Spleen (tissue), 11 donors: Measurements from ENCODE around the gene CYS1. TPM values are rescaled to one million over a fixed set of nuclear protein-coding genes. Genes with fewer than 3 reads are reported as not detected.
"Not testable (repeated sequence)": the region's sequence is repeated elsewhere in the genome, so short reads cannot be mapped to it uniquely, and the experiment has no call there.

Experiments
- DNase-seq: peaks from one replicate; pipeline ENCODE4 v3.0.0-alpha.2; 2020
- H3K27ac ChIP-seq, 8 donors: fragments of 200-600 bp; sonication (generic) in 7 of 8; 1 replicate in 4 of 8; 2 replicates in 4 of 8; pipeline versions ENCODE4 v1.5.0 to v1.8.0; 2016 to 2021; ENCODE audit warnings: inconsistent platforms in 4 of 8, mild to moderate bottlenecking in 4 of 8, moderate library complexity in 1 of 8
- H3K27me3 ChIP-seq, 7 donors: fragments of 200-600 bp; sonication (generic) in 6 of 7; replicated peaks in 1 of 7; 1 replicate in 4 of 7; 2 replicates in 3 of 7; pipeline versions ENCODE4 v1.5.0 to v1.8.0; 2016 to 2021; ENCODE audit warnings: inconsistent platforms in 3 of 7, mild to moderate bottlenecking in 1 of 7
- H3K36me3 ChIP-seq, 6 donors: fragments of 200-600 bp; sonication (generic) in 5 of 6; 1 replicate in 4 of 6; 2 replicates in 2 of 6; pipeline versions ENCODE4 v1.5.0 to v1.8.0; 2016 to 2021; ENCODE audit warnings: inconsistent platforms in 2 of 6
- H3K4me1 ChIP-seq, 6 donors: fragments of 200-600 bp; sonication (generic) in 5 of 6; 1 replicate in 3 of 6; 2 replicates in 3 of 6; pipeline versions ENCODE4 v1.5.0 to v1.8.0; 2016 to 2021; ENCODE audit warnings: inconsistent platforms in 3 of 6
- H3K4me3 ChIP-seq, 8 donors: fragments of 200-600 bp; sonication (generic) in 7 of 8; 1 replicate in 4 of 8; 2 replicates in 4 of 8; pipeline versions ENCODE4 v1.5.0 to v1.8.0; 2016 to 2021; ENCODE audit warnings: inconsistent platforms in 4 of 8, mild to moderate bottlenecking in 4 of 8, moderate library complexity in 2 of 8
- H3K9me3 ChIP-seq, 8 donors: fragments of 200-600 bp; sonication (generic) in 7 of 8; 1 replicate in 4 of 8; 2 replicates in 4 of 8; pipeline versions ENCODE4 v1.5.0 to v1.8.0; 2016 to 2021; ENCODE audit warnings: inconsistent platforms in 4 of 8
- POLR2A ChIP-seq, 3 donors: fragments of 450-650 bp; IDR thresholded peaks; one replicate each; pipeline ENCODE4 v1.5.1; 2017; ENCODE audit warnings: antibody characterized with exemption in 3 of 3, mild to moderate bottlenecking in 1 of 3
- POLR2AphosphoS5 ChIP-seq, 3 donors: sonication (generic); formaldehyde crosslinking; IDR thresholded peaks; one replicate each; pipeline ENCODE4 v1.5.1; 2017; ENCODE audit warnings: antibody characterized with exemption in 3 of 3
- WGBS, 5 donors: extraction: QIAGEN DNeasy Blood & Tissue Kit in 3 of 5; methylation state at CpG; one replicate each; pipeline versions ENCODE4 v1.1.5 to v1.1.7; 2013 to 2018; 5-methylcytosine and 5-hydroxymethylcytosine counted together
- intact Hi-C: fragments of 100-400 bp; cut with DNase I; formaldehyde crosslinking; loops from one replicate; pipeline ENCODE4 v1.15.0; 2023; ENCODE audit warnings: low total_unique reads
- polyA plus RNA-seq, 3 donors: library from polyadenylated mRNA; stranded (reverse); fragments of 200-250 nt; gene quantifications; one replicate each; pipeline ENCODE4 v1.2.1, GENCODE V29; 2013
- total RNA-seq, 7 donors: library from RNA; depleted of rRNA in 3 of 7; stranded (reverse); fragments of >200 nt in 3 of 7; fragmentation: NEBNext Ultra II Directional in 4 of 7; extraction: Animal tissue kit (Norgen Biotek cat#: 25700) in 4 of 7; gene quantifications; one replicate each; pipeline versions ENCODE4 v1.1.0 to v1.2.1, GENCODE V29; 2016 to 2021
- TF ChIP-seq, protein P1 (sequence below), 11 experiments: fragments of 200-600 bp in 7 of 11; fragments of 450-650 bp in 4 of 11; sonication (generic) in 4 of 11; IDR thresholded peaks in 8 of 11; conservative IDR thresholded peaks in 3 of 11; 1 replicate in 7 of 11; 2 replicates in 4 of 11; pipeline versions ENCODE4 v1.4.0 to v1.8.0; 2016 to 2021; ENCODE audit warnings: antibody characterized with exemption in 11 of 11, inconsistent platforms in 4 of 11, mild to moderate bottlenecking in 1 of 11
- donor health status: healthy with polysubstance abuse.
- donor health status: DM: no; HTN: no; CAD: no; lungs with moderate emphysema.
- donor health status: DM: no; HTN: no; CAD: no.
- donor health status: Bipolar disorder and iron deficiency.
- donor health status: healthy.
- donor health status: DM: no; HTN: no; CAD: no.
- donor health status: DM: yes; HTN: yes; CAD: no.

Gene CYS1
- total and polyA plus RNA-seq, 10 donors: 0.38 to 2.9 (median 1.3) TPM

GRCh38 chr2:10014418-10015190 lies 65.6 kb downstream of the CYS1 start:
- H3K9me3 ChIP-seq: peaks cover 0 to 14% (median 5%) of the 10 kb centered on the region in 8 donors
- no peaks in the 10 kb centered on the region for H3K36me3 ChIP-seq
- H3K4me3 ChIP-seq: no peak overlapping the region
- intact Hi-C loops: no loop called here
- WGBS, 5 donors: 94 to 97% (median 95%) methylated on average over 42 of the region's 42 CpGs
- H3K27ac ChIP-seq: no peak overlapping the region
- peaks cover 0 to 3% (median 0%) of the 10 kb centered on the region in 7 donors for H3K27me3 ChIP-seq
- TF ChIP-seq POLR2A (IDR thresholded peaks at IDR 0.05): no peak
- TF ChIP-seq, protein P1, sequence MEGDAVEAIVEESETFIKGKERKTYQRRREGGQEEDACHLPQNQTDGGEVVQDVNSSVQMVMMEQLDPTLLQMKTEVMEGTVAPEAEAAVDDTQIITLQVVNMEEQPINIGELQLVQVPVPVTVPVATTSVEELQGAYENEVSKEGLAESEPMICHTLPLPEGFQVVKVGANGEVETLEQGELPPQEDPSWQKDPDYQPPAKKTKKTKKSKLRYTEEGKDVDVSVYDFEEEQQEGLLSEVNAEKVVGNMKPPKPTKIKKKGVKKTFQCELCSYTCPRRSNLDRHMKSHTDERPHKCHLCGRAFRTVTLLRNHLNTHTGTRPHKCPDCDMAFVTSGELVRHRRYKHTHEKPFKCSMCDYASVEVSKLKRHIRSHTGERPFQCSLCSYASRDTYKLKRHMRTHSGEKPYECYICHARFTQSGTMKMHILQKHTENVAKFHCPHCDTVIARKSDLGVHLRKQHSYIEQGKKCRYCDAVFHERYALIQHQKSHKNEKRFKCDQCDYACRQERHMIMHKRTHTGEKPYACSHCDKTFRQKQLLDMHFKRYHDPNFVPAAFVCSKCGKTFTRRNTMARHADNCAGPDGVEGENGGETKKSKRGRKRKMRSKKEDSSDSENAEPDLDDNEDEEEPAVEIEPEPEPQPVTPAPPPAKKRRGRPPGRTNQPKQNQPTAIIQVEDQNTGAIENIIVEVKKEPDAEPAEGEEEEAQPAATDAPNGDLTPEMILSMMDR (IDR thresholded peaks at IDR 0.05 in 8 of 11, conservative IDR thresholded peaks at IDR 0.05 in 3 of 11): no peak
- no peak for TF ChIP-seq POLR2AphosphoS5 (IDR thresholded peaks at IDR 0.05)
- peaks cover 0 to 22% (median 11%) of the 10 kb centered on the region in 6 donors for H3K4me1 ChIP-seq
- peak; percentile 35 for DNase-seq

DNA sequence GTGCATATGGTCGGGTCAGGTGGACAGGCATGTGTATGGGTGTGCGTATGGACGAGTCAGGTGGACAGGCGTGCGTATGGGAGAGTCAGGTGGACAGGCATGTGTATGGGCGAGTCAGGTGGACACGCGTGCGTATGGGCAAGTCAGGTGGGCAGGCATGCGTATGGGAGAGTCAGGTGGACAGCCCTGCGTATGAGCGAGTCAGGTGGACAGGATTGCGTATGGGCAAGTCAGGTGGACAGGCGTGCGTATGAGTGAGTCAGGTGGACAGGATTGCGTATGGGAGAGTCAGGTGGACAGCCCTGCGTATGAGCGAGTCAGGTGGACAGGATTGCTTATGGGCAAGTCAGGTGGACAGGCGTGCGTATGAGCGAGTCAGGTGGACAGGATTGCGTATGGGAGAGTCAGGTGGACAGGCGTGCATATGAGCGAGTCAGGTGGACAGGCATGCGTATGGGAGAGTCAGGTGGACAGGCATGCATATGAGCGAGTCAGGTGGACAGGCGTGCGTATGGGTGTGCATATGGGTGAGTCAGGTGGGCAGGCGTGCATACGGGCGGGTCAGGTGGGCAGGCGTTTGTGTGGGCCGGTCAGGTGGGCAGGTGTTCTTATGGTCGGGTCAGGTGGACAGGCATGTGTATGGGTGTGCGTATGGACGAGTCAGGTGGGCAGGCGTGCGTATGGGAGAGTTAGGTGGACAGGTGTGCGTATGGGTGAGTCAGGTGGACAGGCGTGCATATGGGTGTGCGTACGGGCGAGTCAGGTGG lies 66.4 kb downstream of the CYS1 start:
- H3K36me3 ChIP-seq, H3K4me3 ChIP-seq, H3K27me3 ChIP-seq, H3K27ac ChIP-seq, intact Hi-C loops: not testable (repeated sequence)
- peaks cover 0 to 19% (median 11%) of the 10 kb centered on the region in 6 donors for H3K4me1 ChIP-seq
- peak; percentile 48 for DNase-seq
- 93 to 98% (median 94%) methylated on average over 43 of the region's 43 CpGs for WGBS, 5 donors
- H3K9me3 ChIP-seq: peaks cover 0 to 14% (median 5%) of the 10 kb centered on the region in 8 donors

GRCh38 chr2:10012963-10013461 lies 67.2 kb downstream of the CYS1 start:
- H3K4me1 ChIP-seq: peaks cover 0 to 15% (median 11%) of the 10 kb centered on the region in 6 donors
- intact Hi-C loops: no loop called here
- peaks cover 0 to 6% (median 0%) of the 10 kb centered on the region in 7 donors for H3K27me3 ChIP-seq
- peak; percentile 71 for DNase-seq
- H3K9me3 ChIP-seq: peaks cover 0 to 13% (median 5%) of the 10 kb centered on the region in 8 donors
- 91 to 94% (median 94%) methylated on average over 29 of the region's 29 CpGs for WGBS, 5 donors
- no peak overlapping the region for H3K27ac ChIP-seq
- no peak for TF ChIP-seq POLR2A (IDR thresholded peaks at IDR 0.05)
- TF ChIP-seq, protein P1 (IDR thresholded peaks at IDR 0.05 in 8 of 11, conservative IDR thresholded peaks at IDR 0.05 in 3 of 11): no peak
- no peak for TF ChIP-seq POLR2AphosphoS5 (IDR thresholded peaks at IDR 0.05)
- no peak overlapping the region for H3K4me3 ChIP-seq
- no peaks in the 10 kb centered on the region for H3K36me3 ChIP-seq

GRCh38 chr2:10012366-10012962 lies 67.7 kb downstream of the CYS1 start:
- H3K36me3 ChIP-seq, intact Hi-C loops, H3K9me3 ChIP-seq, H3K27ac ChIP-seq, H3K27me3 ChIP-seq, H3K4me3 ChIP-seq: not testable (repeated sequence)
- peaks cover 0 to 15% (median 11%) of the 10 kb centered on the region in 6 donors for H3K4me1 ChIP-seq
- peak; percentile 51 for DNase-seq
- 94 to 96% (median 95%) methylated on average over 37 of the region's 37 CpGs for WGBS, 5 donors

DNA sequence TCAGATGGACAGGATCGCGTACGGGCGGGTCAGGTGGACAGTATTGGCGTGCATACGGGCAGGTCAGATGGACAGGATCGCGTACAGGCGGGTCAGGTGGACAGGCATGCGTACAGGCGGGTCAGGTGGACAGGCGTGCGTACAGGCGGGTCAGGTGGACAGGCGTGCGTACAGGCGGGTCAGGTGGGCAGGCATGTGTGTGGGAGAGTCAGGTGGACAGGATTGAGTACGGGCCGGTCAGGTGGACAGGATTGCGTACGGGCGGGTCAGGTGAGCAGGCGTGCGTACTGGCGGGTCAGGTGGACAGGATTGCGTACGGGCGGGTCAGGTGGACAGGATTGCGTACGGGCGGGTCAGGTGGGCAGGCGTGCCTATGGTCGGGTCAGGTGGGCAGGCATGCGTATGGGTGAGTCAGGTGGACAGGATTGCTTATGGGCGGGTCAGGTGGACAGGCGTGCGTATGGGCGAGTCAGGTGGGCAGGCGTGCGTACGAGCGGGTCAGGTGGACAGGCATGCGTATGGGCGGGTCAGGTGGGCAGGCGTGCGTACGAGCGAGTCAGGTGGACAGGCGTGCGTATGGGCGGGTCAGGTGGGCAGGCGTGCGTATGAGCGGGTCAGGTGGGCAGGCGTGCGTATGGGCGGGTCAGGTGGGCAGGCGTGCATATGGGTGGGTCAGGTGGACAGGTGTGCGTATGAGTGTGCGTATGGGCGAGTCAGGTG lies 68.4 kb downstream of the CYS1 start:
- intact Hi-C loops, H3K27me3 ChIP-seq, H3K36me3 ChIP-seq, H3K27ac ChIP-seq, H3K4me3 ChIP-seq, H3K9me3 ChIP-seq: not testable (repeated sequence)
- peaks cover 0 to 16% (median 11%) of the 10 kb centered on the region in 6 donors for H3K4me1 ChIP-seq
- WGBS, 5 donors: 92 to 97% (median 95%) methylated on average over 60 to 61 of the region's 61 CpGs
- peak; percentile 70 for DNase-seq

DNA sequence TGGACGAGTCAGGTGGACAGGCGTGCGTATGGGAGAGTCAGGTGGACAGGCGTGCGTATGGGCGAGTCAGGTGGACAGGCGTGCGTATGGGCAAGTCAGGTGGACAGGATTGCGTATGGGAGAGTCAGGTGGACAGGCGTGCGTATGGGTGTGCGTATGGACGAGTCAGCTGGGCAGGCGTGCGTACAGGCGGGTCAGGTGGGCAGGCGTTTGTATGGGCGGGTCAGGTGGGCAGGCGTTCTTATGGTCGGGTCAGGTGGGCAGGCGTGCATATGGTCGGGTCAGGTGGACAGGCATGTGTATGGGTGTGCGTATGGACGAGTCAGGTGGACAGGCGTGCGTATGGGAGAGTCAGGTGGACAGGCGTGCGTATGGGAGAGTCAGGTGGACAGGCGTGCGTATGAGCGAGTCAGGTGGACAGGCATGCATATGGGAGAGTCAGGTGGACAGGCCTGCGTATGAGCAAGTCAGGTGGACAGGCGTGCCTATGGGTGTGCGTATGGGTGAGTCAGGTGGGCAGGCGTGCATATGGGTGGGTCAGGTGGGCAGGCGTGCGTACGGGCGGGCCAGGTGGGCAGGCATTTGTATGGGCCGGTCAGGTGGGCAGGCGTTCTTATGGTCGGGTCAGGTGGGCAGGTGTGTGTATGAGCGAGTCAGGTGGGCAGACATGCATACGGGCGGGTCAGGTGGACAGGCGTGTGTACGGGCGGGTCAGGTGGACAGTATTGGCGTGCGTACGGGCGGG lies 69.2 kb downstream of the CYS1 start:
- Histone ChIP-seq H3K27me3 (peaks cover 0 to 17% (median 0%) of the 10 kb centered on the region in 7 donors), H3K4me1 (peaks cover 0 to 19% (median 11%) of the 10 kb centered on the region in 6 donors)
- WGBS, 5 donors: 94 to 97% (median 97%) methylated on average over 52 of the region's 52 CpGs
- H3K27ac ChIP-seq, H3K36me3 ChIP-seq, intact Hi-C loops, H3K4me3 ChIP-seq, H3K9me3 ChIP-seq: not testable (repeated sequence)
- peak; percentile 39 for DNase-seq
